Calu3 (cell line): ENCODE results near the gene PARN. TPM values are rescaled to one million over a fixed set of nuclear protein-coding genes. Genes with fewer than 3 reads are reported as not detected.

Source experiments
- BruUV-seq: library from RNA; stranded (reverse); fragments of 400-500 nt; replicated peaks from 2 replicates; lab custom pipeline; 2021; lab: Mats Ljungman, UMichigan
- CTCF ChIA-PET: fragments of 300-600 bp; sonication (Branson Sonifier 250); formaldehyde crosslinking; loops from one replicate; lab custom pipeline; 2022; ENCODE audit warnings: antibody characterized with exemption; lab: Charles Lee
- DNase-seq: peaks from one replicate; pipeline ENCODE4 v3.0.0; 2022
- H3K27ac Mint-ChIP-seq: one replicate; pipeline ENCODE4 v1.8.0; 2022; ENCODE audit warnings: mixed read lengths; ENCODE audit not compliant: unreplicated experiment
- H3K27me3 Mint-ChIP-seq: one replicate; pipeline ENCODE4 v1.8.0; 2022; ENCODE audit warnings: mixed read lengths; ENCODE audit not compliant: unreplicated experiment
- H3K36me3 Mint-ChIP-seq: one replicate; pipeline ENCODE4 v1.8.0; 2022; ENCODE audit warnings: mild to moderate bottlenecking, moderate library complexity, mixed read lengths; ENCODE audit not compliant: insufficient read depth, unreplicated experiment
- H3K4me1 Mint-ChIP-seq: one replicate; pipeline ENCODE4 v1.8.0; 2022; ENCODE audit warnings: mild to moderate bottlenecking, low read depth, mixed read lengths; ENCODE audit not compliant: unreplicated experiment
- H3K4me3 Mint-ChIP-seq: one replicate; pipeline ENCODE4 v1.8.0; 2022; ENCODE audit warnings: mild to moderate bottlenecking, low read depth, moderate library complexity, mixed read lengths; ENCODE audit not compliant: unreplicated experiment
- H3K9me3 Mint-ChIP-seq: one replicate; pipeline ENCODE4 v1.8.0; 2022; ENCODE audit warnings: low read depth, mixed read lengths; ENCODE audit not compliant: unreplicated experiment
- intact Hi-C: fragments of 100-400 bp; cut with micrococcal nuclease; formaldehyde crosslinking; loops from one replicate; pipeline ENCODE4 v1.10.0; 2022; ENCODE audit not compliant: unreplicated experiment
- total RNA-seq: library from RNA; stranded (reverse); gene quantifications from 2 replicates; pipeline ENCODE4 v1.2.3, GENCODE V29; 2022
- TF ChIP-seq, protein P1 (sequence below): fragments of 200-600 bp; IDR thresholded peaks from one replicate; pipeline ENCODE4 v1.8.0; 2022; ENCODE audit warnings: antibody characterized with exemption; ENCODE audit not compliant: unreplicated experiment

Gene PARN
- total RNA-seq, 1 experiment from 2014 or later = 59.1 TPM

DNA sequence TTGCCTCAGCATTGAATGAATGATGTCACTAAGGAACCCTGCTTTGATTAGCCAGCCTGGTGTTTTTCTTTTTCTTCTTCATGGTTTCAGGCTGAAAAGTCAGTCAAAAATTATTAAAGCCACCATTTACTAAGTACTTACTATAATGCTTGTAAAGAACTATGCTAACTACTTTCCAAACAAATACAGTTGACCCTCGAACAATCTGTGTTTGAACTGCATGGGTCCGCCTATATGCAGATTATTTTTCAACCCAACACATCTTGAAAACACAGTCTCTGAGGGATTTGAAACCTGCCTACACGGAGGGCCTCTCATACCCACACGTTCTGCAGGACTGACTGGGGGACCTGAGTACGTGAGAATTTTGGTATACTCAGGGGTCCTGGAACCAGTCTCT lies 136.3 kb downstream of the PARN start:
- no peaks in the 10 kb centered on the region for H3K9me3 Mint-ChIP-seq
- no peak overlapping the region for H3K4me3 Mint-ChIP-seq
- intact Hi-C loops = no loop called here
- TF ChIP-seq, protein P1, sequence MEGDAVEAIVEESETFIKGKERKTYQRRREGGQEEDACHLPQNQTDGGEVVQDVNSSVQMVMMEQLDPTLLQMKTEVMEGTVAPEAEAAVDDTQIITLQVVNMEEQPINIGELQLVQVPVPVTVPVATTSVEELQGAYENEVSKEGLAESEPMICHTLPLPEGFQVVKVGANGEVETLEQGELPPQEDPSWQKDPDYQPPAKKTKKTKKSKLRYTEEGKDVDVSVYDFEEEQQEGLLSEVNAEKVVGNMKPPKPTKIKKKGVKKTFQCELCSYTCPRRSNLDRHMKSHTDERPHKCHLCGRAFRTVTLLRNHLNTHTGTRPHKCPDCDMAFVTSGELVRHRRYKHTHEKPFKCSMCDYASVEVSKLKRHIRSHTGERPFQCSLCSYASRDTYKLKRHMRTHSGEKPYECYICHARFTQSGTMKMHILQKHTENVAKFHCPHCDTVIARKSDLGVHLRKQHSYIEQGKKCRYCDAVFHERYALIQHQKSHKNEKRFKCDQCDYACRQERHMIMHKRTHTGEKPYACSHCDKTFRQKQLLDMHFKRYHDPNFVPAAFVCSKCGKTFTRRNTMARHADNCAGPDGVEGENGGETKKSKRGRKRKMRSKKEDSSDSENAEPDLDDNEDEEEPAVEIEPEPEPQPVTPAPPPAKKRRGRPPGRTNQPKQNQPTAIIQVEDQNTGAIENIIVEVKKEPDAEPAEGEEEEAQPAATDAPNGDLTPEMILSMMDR = no peak
- CTCF ChIA-PET = no interaction called here
- no peak overlapping the region for H3K27ac Mint-ChIP-seq
- no TSS peak for BruUV-seq
- H3K36me3 Mint-ChIP-seq = no peaks in the 10 kb centered on the region
- peaks cover 25% of the 10 kb centered on the region for H3K4me1 Mint-ChIP-seq
- DNase-seq = no peak
- H3K27me3 Mint-ChIP-seq = no peaks in the 10 kb centered on the region

DNA sequence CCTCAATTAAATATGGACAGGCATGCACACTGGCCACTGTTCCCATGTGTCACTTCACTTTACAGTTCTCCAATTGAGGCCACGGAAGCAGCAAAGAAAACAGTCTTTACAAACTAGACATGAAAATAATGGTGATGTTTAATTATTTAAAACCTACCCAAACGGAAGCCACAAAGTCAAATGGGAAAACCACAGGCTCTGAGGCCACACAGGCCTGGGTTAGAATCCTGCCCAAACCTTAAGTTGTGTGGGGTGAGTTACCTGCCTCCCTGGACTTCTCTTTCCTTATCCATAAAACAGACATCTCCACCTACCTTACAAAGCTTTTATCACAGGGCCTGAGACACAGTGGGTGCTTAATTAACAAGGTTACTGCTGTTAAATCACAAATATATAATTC lies 137.4 kb downstream of the PARN start:
- H3K27ac Mint-ChIP-seq = no peak overlapping the region
- H3K36me3 Mint-ChIP-seq = no peaks in the 10 kb centered on the region
- intact Hi-C loops = no loop called here
- no TSS peak for BruUV-seq
- H3K27me3 Mint-ChIP-seq = no peaks in the 10 kb centered on the region
- peaks cover 24% of the 10 kb centered on the region for H3K4me1 Mint-ChIP-seq
- CTCF ChIA-PET = no interaction called here
- no peaks in the 10 kb centered on the region for H3K9me3 Mint-ChIP-seq
- DNase-seq = no peak
- TF ChIP-seq, protein P1 = no peak
- no peak overlapping the region for H3K4me3 Mint-ChIP-seq

DNA sequence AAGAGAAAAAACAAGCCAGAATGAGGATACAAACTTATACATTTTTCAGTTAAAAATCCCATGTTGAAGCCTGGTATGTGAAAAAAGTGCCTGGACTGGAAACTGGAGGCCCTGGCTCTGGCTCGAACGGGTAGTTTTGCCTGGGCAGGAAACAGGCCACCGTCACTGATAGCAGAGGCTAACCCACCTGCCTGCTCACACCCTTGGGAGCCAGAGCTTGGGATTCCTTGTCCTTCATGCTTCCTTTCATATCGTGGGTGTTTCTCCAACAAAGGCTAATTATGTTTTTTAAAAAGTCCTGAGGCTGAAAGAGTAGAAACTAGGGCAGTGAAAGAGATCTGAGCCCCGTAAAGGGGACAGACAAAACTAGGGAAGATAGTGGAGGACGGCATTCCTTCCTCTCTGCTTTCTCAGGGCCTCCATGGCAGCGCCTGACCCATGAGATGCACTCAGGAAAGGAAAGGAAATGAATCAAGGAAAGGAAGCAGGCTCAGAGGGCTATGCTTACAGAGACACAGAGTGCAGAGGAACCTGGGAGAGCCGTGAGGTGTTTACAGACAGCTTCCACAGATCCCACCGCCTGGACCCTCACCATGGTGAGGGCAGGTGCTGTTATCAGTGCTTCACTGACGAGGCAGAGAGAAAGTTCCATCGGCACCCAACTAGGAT lies 138.1 kb downstream of the PARN start:
- intact Hi-C loops = no loop called here
- Mint-ChIP-seq H3K27me3 (no peaks in the 10 kb centered on the region), H3K27ac (no peak overlapping the region), H3K36me3 (no peaks in the 10 kb centered on the region), H3K9me3 (no peaks in the 10 kb centered on the region), H3K4me1 (peaks cover 26% of the 10 kb centered on the region), H3K4me3 (no peak overlapping the region)
- no TSS peak for BruUV-seq
- CTCF ChIA-PET = interaction anchor here (0.6 kb wide), 1 partner anchor 190 kb away, joined by 3 read pairs; no protein-coding TSS in a partner anchor
- DNase-seq = no peak
- TF ChIP-seq, protein P1 = no peak

DNA sequence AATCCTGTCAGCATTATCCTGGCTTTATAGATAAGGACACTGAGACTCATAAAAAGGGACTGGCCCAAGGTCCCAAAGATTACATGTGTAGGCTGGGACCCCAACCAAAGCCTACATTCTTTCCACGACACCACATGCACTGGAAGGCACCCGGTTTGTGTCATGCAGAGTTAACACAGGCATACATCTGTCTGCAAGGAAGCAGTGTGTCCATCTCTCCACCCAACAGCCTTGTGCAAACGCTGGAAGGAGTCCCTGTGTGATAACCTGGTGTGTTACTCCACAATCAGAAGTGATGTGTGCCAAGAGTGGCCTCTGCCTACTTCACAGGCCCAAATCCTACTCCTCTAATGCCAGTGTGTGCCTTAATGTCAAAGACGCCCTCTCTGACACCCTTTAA lies 139.8 kb downstream of the PARN start:
- intact Hi-C loops = no loop called here
- no peaks in the 10 kb centered on the region for H3K36me3 Mint-ChIP-seq
- CTCF ChIA-PET = no interaction called here
- TF ChIP-seq, protein P1 = no peak
- H3K4me3 Mint-ChIP-seq = no peak overlapping the region
- peaks cover 35% of the 10 kb centered on the region for H3K4me1 Mint-ChIP-seq
- BruUV-seq = no TSS peak
- no peak for DNase-seq
- H3K9me3 Mint-ChIP-seq = no peaks in the 10 kb centered on the region
- H3K27me3 Mint-ChIP-seq = no peaks in the 10 kb centered on the region
- no peak overlapping the region for H3K27ac Mint-ChIP-seq
